ENCODE results near the gene TNRC6C. TPM values are rescaled to one million over a fixed set of nuclear protein-coding genes. Genes with fewer than 3 reads are reported as not detected.

Gene TNRC6C
- polyA plus RNA-seq, 1 donor (not counting 4 experiments of a cell fraction or from before 2014, with no cell fraction given): 0.34 TPM

DNA sequence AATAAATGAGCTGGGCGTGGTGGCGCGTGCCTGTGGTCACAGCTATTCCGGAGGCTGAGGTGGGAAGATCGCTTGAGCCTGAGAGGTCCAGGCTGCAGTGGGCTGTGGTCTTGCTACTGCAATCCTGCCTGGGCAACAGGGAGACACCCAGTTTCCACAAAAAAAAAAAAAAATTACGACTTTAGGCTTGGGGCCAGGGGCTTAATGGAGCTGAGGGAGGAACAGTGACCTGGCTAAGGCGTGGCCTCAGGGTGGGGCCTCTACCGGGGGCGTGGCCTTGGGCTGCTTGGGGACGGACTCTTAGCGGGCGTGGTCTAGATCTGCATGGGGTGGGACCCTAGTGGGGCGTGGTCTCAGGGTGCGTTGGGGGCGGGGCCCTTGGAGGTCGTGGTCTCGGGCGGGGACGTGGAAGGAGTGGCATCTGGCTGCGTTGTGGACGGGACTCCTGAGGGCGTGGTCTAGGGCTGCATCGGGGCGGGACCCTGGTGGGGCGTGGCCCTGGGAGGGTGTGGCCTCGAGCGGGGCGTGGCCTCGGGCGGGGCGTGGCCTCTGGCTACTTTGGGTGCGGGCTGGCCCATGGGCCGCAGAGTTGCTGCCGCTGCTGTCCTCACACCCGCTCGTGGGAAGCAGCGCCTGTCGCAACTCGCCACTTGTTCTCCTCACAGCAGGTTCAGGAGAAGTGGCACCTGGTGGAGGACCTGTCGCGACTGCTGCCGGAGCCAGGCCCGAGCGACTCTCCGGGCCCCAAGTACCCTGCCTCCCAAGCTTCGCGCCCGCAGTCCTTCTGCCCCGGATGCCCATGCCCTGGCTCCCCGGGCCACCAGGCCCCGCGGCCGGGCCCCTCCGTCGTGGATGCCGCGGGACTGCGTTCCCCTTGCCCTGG lies 181.9 kb downstream of the TNRC6C start:
- H2AFZ ChIP-seq (ENCODE audit: control insufficient read depth, low read length): peak overlapping the region; percentile 5
- H3K4me3 ChIP-seq (ENCODE audit: control insufficient read depth in 2 of 3, extremely low read depth in 1 of 3, insufficient read depth in 2 of 3, low read depth in 1 of 3, low read length in 3 of 3): peak overlapping the region in 1 of 3 experiments; percentile 18
- H3K27ac ChIP-seq (ENCODE audit: control insufficient read depth, insufficient read depth, low read length): no peak overlapping the region
- H3K27me3 ChIP-seq (ENCODE audit: control insufficient read depth, extremely low read depth, insufficient read depth, low read length): peaks cover 6% of the 10 kb centered on the region
- peak overlapping the region; percentile 66 for H3K4me2 ChIP-seq (ENCODE audit: control insufficient read depth, extremely low read depth, insufficient read depth, low read depth, low read length)
- H3K4me1 ChIP-seq (ENCODE audit: control insufficient read depth, extremely low read depth, insufficient read depth, low read length): peaks cover 41% of the 10 kb centered on the region
- TF ChIP-seq EZH2 (IDR thresholded peaks at IDR 0.05; ENCODE audit: low read length): no peak
- TF ChIP-seq, protein P1, sequence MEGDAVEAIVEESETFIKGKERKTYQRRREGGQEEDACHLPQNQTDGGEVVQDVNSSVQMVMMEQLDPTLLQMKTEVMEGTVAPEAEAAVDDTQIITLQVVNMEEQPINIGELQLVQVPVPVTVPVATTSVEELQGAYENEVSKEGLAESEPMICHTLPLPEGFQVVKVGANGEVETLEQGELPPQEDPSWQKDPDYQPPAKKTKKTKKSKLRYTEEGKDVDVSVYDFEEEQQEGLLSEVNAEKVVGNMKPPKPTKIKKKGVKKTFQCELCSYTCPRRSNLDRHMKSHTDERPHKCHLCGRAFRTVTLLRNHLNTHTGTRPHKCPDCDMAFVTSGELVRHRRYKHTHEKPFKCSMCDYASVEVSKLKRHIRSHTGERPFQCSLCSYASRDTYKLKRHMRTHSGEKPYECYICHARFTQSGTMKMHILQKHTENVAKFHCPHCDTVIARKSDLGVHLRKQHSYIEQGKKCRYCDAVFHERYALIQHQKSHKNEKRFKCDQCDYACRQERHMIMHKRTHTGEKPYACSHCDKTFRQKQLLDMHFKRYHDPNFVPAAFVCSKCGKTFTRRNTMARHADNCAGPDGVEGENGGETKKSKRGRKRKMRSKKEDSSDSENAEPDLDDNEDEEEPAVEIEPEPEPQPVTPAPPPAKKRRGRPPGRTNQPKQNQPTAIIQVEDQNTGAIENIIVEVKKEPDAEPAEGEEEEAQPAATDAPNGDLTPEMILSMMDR (optimal IDR thresholded peaks at IDR 0.05 in 1 of 3, IDR thresholded peaks at IDR 0.05 in 1 of 3, conservative IDR thresholded peaks at IDR 0.05 in 1 of 3; ENCODE audit: extremely low read depth in 1 of 3, insufficient read depth in 2 of 3, low read length in 3 of 3): no peak
- FAIRE-seq: peak; percentile 23
- H3K9me3 ChIP-seq (ENCODE audit: control insufficient read depth, low read depth, low read length): no peaks in the 10 kb centered on the region
- peak overlapping the region; percentile 42 for H3K9ac ChIP-seq (ENCODE audit: control insufficient read depth, extremely low read depth, insufficient read depth, low read length)
- H3K79me2 ChIP-seq (ENCODE audit: control insufficient read depth, insufficient read depth, low read length): no peaks in the 10 kb centered on the region
- no peaks in the 10 kb centered on the region for H4K20me1 ChIP-seq (ENCODE audit: control insufficient read depth, extremely low read depth, insufficient read depth, low read length)
- no peaks in the 10 kb centered on the region for H3K36me3 ChIP-seq (ENCODE audit: control insufficient read depth in 2 of 2, extremely low read depth in 1 of 2, insufficient read depth in 2 of 2, low read length in 2 of 2)
- dilution Hi-C loops (cut with MboI; ENCODE audit: extremely low pct_ligation_motif_present, low sequenced_read_pairs): no loop called here
- no peaks in the 10 kb centered on the region for H3K9me1 ChIP-seq (ENCODE audit: control insufficient read depth, extremely low read depth, insufficient read depth, low read length)
- DNase-seq (ENCODE audit: low read depth, low spot score): peak; percentile 95

DNA sequence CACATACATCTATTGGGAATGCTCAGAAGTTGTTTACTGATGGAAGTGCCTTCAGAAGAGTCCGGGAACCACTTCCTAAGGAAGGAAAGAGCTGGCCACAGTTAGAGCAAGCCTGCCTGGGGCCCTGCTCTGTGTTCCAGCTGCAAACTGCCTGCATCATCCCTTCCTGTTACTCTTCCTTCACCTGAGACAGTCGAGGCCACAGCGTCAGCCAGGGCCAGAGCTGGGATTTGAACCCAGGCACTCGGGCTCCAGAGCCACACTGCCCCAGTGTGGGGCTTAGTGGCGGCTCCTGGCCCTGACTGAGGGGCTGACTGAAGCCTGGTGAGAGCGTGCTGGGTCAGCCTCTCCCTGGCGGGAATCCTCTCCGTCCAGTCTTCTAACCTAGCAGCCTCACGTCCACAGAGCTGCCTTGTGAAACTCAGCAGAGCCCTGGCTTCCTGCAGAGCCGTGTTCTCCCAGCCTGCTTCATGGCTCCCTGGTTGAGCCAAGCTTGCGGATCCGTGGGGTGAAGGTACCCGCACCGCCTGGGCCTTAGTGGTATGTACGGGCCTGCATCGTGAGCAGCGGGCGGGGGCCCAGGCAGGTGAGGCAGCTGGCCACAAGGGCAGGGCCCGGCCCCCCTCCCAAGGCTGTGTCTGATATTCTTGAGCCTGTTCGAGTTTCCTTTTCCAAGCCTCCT lies 183.1 kb downstream of the TNRC6C start:
- no peak for DNase-seq (ENCODE audit: low read depth, low spot score)

More for the DNA sequence above, 183.1 kb downstream of the TNRC6C start:
- peak overlapping the region; percentile 76 for H3K9ac ChIP-seq (ENCODE audit: control insufficient read depth, extremely low read depth, insufficient read depth, low read length)
- no peak for FAIRE-seq
- H3K79me2 ChIP-seq (ENCODE audit: control insufficient read depth, insufficient read depth, low read length): no peaks in the 10 kb centered on the region
- H2AFZ ChIP-seq (ENCODE audit: control insufficient read depth, low read length): peak overlapping the region; percentile 63
- peaks cover 41% of the 10 kb centered on the region for H3K4me1 ChIP-seq (ENCODE audit: control insufficient read depth, extremely low read depth, insufficient read depth, low read length)
- dilution Hi-C loops (cut with MboI; ENCODE audit: extremely low pct_ligation_motif_present, low sequenced_read_pairs): no loop called here
- peak overlapping the region in 2 of 3 experiments; percentile 9 to 53 for H3K4me3 ChIP-seq (ENCODE audit: control insufficient read depth in 2 of 3, extremely low read depth in 1 of 3, insufficient read depth in 2 of 3, low read depth in 1 of 3, low read length in 3 of 3)
- peaks cover 8% of the 10 kb centered on the region for H3K27me3 ChIP-seq (ENCODE audit: control insufficient read depth, extremely low read depth, insufficient read depth, low read length)
- peak overlapping the region; percentile 89 for H3K27ac ChIP-seq (ENCODE audit: control insufficient read depth, insufficient read depth, low read length)
- no peak for TF ChIP-seq EZH2 (IDR thresholded peaks at IDR 0.05; ENCODE audit: low read length)
- TF ChIP-seq, protein P1 (optimal IDR thresholded peaks at IDR 0.05 in 1 of 3, IDR thresholded peaks at IDR 0.05 in 1 of 3, conservative IDR thresholded peaks at IDR 0.05 in 1 of 3; ENCODE audit: extremely low read depth in 1 of 3, insufficient read depth in 2 of 3, low read length in 3 of 3): no peak
- no peaks in the 10 kb centered on the region for H3K36me3 ChIP-seq (ENCODE audit: control insufficient read depth in 2 of 2, extremely low read depth in 1 of 2, insufficient read depth in 2 of 2, low read length in 2 of 2)
- no peaks in the 10 kb centered on the region for H3K9me1 ChIP-seq (ENCODE audit: control insufficient read depth, extremely low read depth, insufficient read depth, low read length)
- H3K9me3 ChIP-seq (ENCODE audit: control insufficient read depth, low read depth, low read length): no peaks in the 10 kb centered on the region
- no peaks in the 10 kb centered on the region for H4K20me1 ChIP-seq (ENCODE audit: control insufficient read depth, extremely low read depth, insufficient read depth, low read length)
- H3K4me2 ChIP-seq (ENCODE audit: control insufficient read depth, extremely low read depth, insufficient read depth, low read depth, low read length): peak overlapping the region; percentile 66

Data from keratinocyte (primary cell).